Common myeloid progenitor, CD34-positive (primary cell): ENCODE data around the gene POLR1E. TPM values are rescaled to one million over a fixed set of nuclear protein-coding genes. Genes with fewer than 3 reads are reported as not detected.

Experiments used
- CTCF ChIA-PET: fragments of 350-600 bp; sonication (Branson Sonifier 250); formaldehyde crosslinking; loops from one replicate; lab custom pipeline; 2021; ENCODE audit warnings: antibody characterized with exemption; lab: Charles Lee
- POLR2A ChIA-PET: fragments of 350-600 bp; sonication (Branson Sonifier 250); formaldehyde crosslinking; loops from one replicate; lab custom pipeline; 2021; ENCODE audit warnings: antibody characterized with exemption; lab: Charles Lee
- DNase-seq, 3 donors: peaks; one replicate each; pipeline versions ENCODE4 v3.0.0 to v3.0.0-alpha.2; 2013
- H3K27ac ChIP-seq, 2 experiments: 1 replicate in 1 of 2; 2 replicates in 1 of 2; pipeline ENCODE4 v1.7.0; 2013; ENCODE audit warnings: inconsistent platforms in 2 of 2, low read length in 2 of 2, mild to moderate bottlenecking in 2 of 2, low read depth in 1 of 2, moderate library complexity in 1 of 2; ENCODE audit not compliant: severe bottlenecking in 2 of 2, insufficient read depth in 1 of 2, poor library complexity in 1 of 2
- H3K27me3 ChIP-seq, 5 experiments: replicated peaks in 2 of 5; 1 replicate in 3 of 5; 2 replicates in 2 of 5; pipeline versions ENCODE4 v1.6.1 to v1.7.0; 2013; ENCODE audit warnings: low read length in 4 of 5, mild to moderate bottlenecking in 2 of 5, moderate library complexity in 2 of 5, inconsistent platforms in 1 of 5; ENCODE audit not compliant: insufficient read depth in 5 of 5, control insufficient read depth in 4 of 5
- H3K36me3 ChIP-seq, 4 experiments: 1 replicate in 2 of 4; 2 replicates in 2 of 4; pipeline versions ENCODE4 v1.6.1 to v1.7.0; 2013; ENCODE audit warnings: low read length in 3 of 4, control low read depth in 1 of 4, mild to moderate bottlenecking in 1 of 4; ENCODE audit not compliant: control insufficient read depth in 4 of 4, insufficient read depth in 4 of 4
- H3K4me1 ChIP-seq, 4 experiments: 1 replicate in 3 of 4; 2 replicates in 1 of 4; pipeline versions ENCODE4 v1.6.1 to v1.7.1; 2013; ENCODE audit warnings: low read length in 3 of 4, mild to moderate bottlenecking in 3 of 4, control low read depth in 1 of 4, inconsistent platforms in 1 of 4, moderate library complexity in 1 of 4; ENCODE audit not compliant: control insufficient read depth in 4 of 4, insufficient read depth in 4 of 4; ENCODE audit errors: control extremely low read depth in 1 of 4
- H3K4me3 ChIP-seq, 7 experiments: 1 replicate in 4 of 7; 2 replicates in 3 of 7; pipeline versions ENCODE4 v1.5.1 to v1.7.0; 2013; ENCODE audit warnings: mild to moderate bottlenecking in 7 of 7, low read length in 6 of 7, moderate library complexity in 6 of 7, inconsistent platforms in 2 of 7, low read depth in 2 of 7, control low read depth in 1 of 7; ENCODE audit not compliant: insufficient read depth in 4 of 7, control insufficient read depth in 1 of 7; ENCODE audit errors: extremely low read depth in 1 of 7
- H3K9me3 ChIP-seq, 5 experiments: 1 replicate in 4 of 5; 2 replicates in 1 of 5; pipeline versions ENCODE4 v1.6.1 to v1.7.1; 2013; ENCODE audit warnings: low read length in 4 of 5, mild to moderate bottlenecking in 2 of 5, inconsistent platforms in 1 of 5, low read depth in 1 of 5, moderate library complexity in 1 of 5; ENCODE audit not compliant: control insufficient read depth in 4 of 5, insufficient read depth in 2 of 5; ENCODE audit errors: control extremely low read depth in 1 of 5
- WGBS: methylation state at CpG from one replicate; pipeline ENCODE4 v1.1.5; 2013; ENCODE audit not compliant: insufficient coverage; 5-methylcytosine and 5-hydroxymethylcytosine counted together
- polyA plus RNA-seq: library from polyadenylated mRNA; unstranded; fragments of 120-200 nt; gene quantifications from one replicate; pipeline ENCODE4 v1.2.1, GENCODE V29; 2013

Gene POLR1E
- polyA plus RNA-seq: 30.0 TPM

- Histone ChIP-seq H3K9me3 (no peaks in the 10 kb centered on the region), H3K27me3 (peaks cover 0 to 2% (median 0%) of the 10 kb centered on the region in 5 experiments), H3K36me3 (peaks cover 0 to 22% (median 13%) of the 10 kb centered on the region in 4 experiments), H3K4me1 (peaks cover 3 to 24% (median 23%) of the 10 kb centered on the region in 4 experiments), H3K4me3 (peak within 1 kb of the TSS; percentile 52 to 89 (median 80)), H3K27ac (peak within 1 kb of the TSS in 1 of 2 experiments; percentile 84)
- ChIA-PET CTCF (interaction anchor here (0.9 to 1.7 kb wide), 2 partner anchors 10 to 19 kb away, joined by 3 to 6 read pairs; no protein-coding TSS in a partner anchor), POLR2A (no interaction called here)
- peak; percentile 90 to 93 (median 93) for DNase-seq
- 6% methylated on average over 52 of the region's 56 CpGs for WGBS
These were observed at the start of gene POLR1E for GRCh38 chr9:37485389-37486255. Gene POLR1E (plus strand): TSS chr9:37485948. CDS start chr9:37486048, 100 bp downstream.

- WGBS: 98% methylated on average over 4 of the region's 5 CpGs
- Histone ChIP-seq H3K4me3 (no peak overlapping the region), H3K27me3 (no peaks in the 10 kb centered on the region), H3K4me1 (peaks cover 0 to 17% (median 7%) of the 10 kb centered on the region in 4 experiments), H3K27ac (no peak overlapping the region), H3K9me3 (no peaks in the 10 kb centered on the region), H3K36me3 (peaks cover 16 to 87% (median 65%) of the 10 kb centered on the region in 4 experiments)
- POLR2A ChIA-PET: no interaction called here
- DNase-seq: no peak
- CTCF ChIA-PET: no interaction called here
These were observed 49.2 kb upstream of the POLR1E start for GRCh38 chr9:37436540-37436939.

- no peak for DNase-seq
- no peaks in the 10 kb centered on the region for H3K9me3 ChIP-seq
- H3K4me3 ChIP-seq: no peak overlapping the region
- CTCF ChIA-PET: no interaction called here
- H3K27ac ChIP-seq: no peak overlapping the region
- peaks cover 0 to 14% (median 7%) of the 10 kb centered on the region in 4 experiments for H3K4me1 ChIP-seq
- H3K27me3 ChIP-seq: no peaks in the 10 kb centered on the region
- WGBS: 96% methylated on average over 6 of the region's 6 CpGs
- H3K36me3 ChIP-seq: peaks cover 16 to 88% (median 66%) of the 10 kb centered on the region in 4 experiments
- POLR2A ChIA-PET: no interaction called here
These were observed 48.7 kb upstream of the POLR1E start for GRCh38 chr9:37437010-37437409.

- WGBS: 97% methylated on average over 3 of the region's 4 CpGs
- DNase-seq: no peak
- H3K4me3 ChIP-seq: no peak overlapping the region
- ChIA-PET CTCF (no interaction called here), POLR2A (no interaction called here)
- peaks cover 0 to 8% (median 5%) of the 10 kb centered on the region in 4 experiments for H3K4me1 ChIP-seq
- H3K9me3 ChIP-seq: no peaks in the 10 kb centered on the region
- H3K36me3 ChIP-seq: peaks cover 16 to 93% (median 69%) of the 10 kb centered on the region in 4 experiments
- H3K27ac ChIP-seq: no peak overlapping the region
- no peaks in the 10 kb centered on the region for H3K27me3 ChIP-seq
These were observed 48.1 kb upstream of the POLR1E start for GRCh38 chr9:37437621-37438020.

GRCh38 chr9:37438359-37438758, 47.4 kb upstream of the POLR1E start:
- H3K36me3 ChIP-seq: peaks cover 16 to 87% (median 69%) of the 10 kb centered on the region in 4 experiments
- no peak overlapping the region for H3K27ac ChIP-seq
- H3K9me3 ChIP-seq: no peaks in the 10 kb centered on the region
- no peaks in the 10 kb centered on the region for H3K27me3 ChIP-seq
- no peak overlapping the region for H3K4me3 ChIP-seq
- ChIA-PET POLR2A (no interaction called here), CTCF (no interaction called here)
- no peak for DNase-seq
- H3K4me1 ChIP-seq: peaks cover 0 to 2% (median under 1%) of the 10 kb centered on the region in 4 experiments
- WGBS: 100% methylated on average over 2 of the region's 3 CpGs

GRCh38 chr9:37441776-37442370, 43.9 kb upstream of the POLR1E start:
- H3K9me3 ChIP-seq: no peaks in the 10 kb centered on the region
- H3K36me3 ChIP-seq: peaks cover 10 to 59% (median 51%) of the 10 kb centered on the region in 4 experiments
- H3K27ac ChIP-seq: no peak overlapping the region
- H3K4me1 ChIP-seq: peaks cover 0 to 2% (median 0%) of the 10 kb centered on the region in 4 experiments
- CTCF ChIA-PET: no interaction called here
- H3K27me3 ChIP-seq: no peaks in the 10 kb centered on the region
- POLR2A ChIA-PET: no interaction called here
- WGBS: 97% methylated on average over 18 of the region's 21 CpGs
- no peak for DNase-seq
- H3K4me3 ChIP-seq: no peak overlapping the region

- Histone ChIP-seq H3K27me3 (no peaks in the 10 kb centered on the region), H3K9me3 (no peaks in the 10 kb centered on the region), H3K27ac (no peak overlapping the region), H3K4me3 (no peak overlapping the region), H3K4me1 (peaks cover 0 to 2% (median 0%) of the 10 kb centered on the region in 4 experiments), H3K36me3 (peaks cover 9 to 52% (median 46%) of the 10 kb centered on the region in 4 experiments)
- DNase-seq: no peak
- ChIA-PET CTCF (no interaction called here), POLR2A (no interaction called here)
- 93% methylated on average over 2 of the region's 2 CpGs for WGBS
These were observed 43.2 kb upstream of the POLR1E start for GRCh38 chr9:37442556-37442955.
